ENCODE results near the gene THTPA. TPM values are rescaled to one million over a fixed set of nuclear protein-coding genes. Genes with fewer than 3 reads are reported as not detected.

THTPA gene
- total RNA-seq, 3 donors from 2014 or later (not counting 1 experiment from before 2014, with no cell fraction given), result 16.5 to 19.3 (median 19.1) TPM

DNA sequence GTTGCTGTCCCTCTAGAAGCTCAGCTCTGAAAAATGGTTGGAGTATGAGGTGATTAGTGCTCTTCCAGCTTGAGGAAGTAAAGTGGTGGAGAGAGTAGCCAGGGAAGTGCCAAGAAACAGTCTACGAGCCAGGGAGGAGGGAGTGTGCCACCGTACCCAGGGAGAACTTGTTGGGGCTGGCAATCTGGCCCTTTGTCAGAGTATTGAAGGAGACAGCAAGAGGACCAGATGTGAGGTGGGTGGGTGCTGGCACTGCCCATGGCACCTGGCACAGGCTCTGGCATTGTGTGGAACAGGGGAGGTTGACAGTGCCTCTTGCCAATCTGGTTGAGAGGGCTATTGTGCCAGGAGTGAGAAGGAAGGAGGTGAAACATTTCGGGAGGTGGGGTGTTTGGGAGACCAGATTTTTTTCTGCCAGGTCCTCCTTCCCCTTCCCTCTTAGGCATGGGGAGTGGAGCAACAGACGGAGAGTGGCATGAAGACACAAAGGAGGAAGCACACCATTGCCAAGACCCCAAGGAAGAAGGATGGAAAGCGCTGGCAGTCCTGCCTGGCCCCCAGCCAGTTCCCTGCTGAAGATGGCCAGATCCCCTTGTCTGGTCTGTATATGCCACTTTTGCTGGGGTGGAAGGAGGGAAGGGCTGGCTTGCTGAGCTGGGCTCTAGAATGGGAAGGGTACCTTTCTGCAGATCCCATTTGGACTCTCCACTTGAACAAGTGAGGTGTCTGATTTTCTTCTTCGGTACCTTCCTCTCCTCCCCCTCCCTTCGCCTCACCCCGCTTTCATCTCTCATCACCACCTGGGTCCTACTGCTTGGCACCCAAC, 42.0 kb upstream of the THTPA start:
- no peaks in the 10 kb centered on the region for H3K36me3 Mint-ChIP-seq
- TF ChIP-seq, protein P1, sequence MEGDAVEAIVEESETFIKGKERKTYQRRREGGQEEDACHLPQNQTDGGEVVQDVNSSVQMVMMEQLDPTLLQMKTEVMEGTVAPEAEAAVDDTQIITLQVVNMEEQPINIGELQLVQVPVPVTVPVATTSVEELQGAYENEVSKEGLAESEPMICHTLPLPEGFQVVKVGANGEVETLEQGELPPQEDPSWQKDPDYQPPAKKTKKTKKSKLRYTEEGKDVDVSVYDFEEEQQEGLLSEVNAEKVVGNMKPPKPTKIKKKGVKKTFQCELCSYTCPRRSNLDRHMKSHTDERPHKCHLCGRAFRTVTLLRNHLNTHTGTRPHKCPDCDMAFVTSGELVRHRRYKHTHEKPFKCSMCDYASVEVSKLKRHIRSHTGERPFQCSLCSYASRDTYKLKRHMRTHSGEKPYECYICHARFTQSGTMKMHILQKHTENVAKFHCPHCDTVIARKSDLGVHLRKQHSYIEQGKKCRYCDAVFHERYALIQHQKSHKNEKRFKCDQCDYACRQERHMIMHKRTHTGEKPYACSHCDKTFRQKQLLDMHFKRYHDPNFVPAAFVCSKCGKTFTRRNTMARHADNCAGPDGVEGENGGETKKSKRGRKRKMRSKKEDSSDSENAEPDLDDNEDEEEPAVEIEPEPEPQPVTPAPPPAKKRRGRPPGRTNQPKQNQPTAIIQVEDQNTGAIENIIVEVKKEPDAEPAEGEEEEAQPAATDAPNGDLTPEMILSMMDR (IDR thresholded peaks at IDR 0.05), result no peak
- H3K4me3 Mint-ChIP-seq, result no peak overlapping the region
- H3K27me3 Mint-ChIP-seq (ENCODE audit: low read depth in 2 of 2), result no peaks in the 10 kb centered on the region
- Histone ChIP-seq H3K27me3 (ENCODE audit: control insufficient read depth, insufficient read depth, low read length) (no peaks in the 10 kb centered on the region), H3K9me3 (ENCODE audit: control insufficient read depth, insufficient read depth, low read length) (no peaks in the 10 kb centered on the region), H3K27ac (ENCODE audit: low read length) (no peak overlapping the region), H3K4me3 (ENCODE audit: low read length) (no peak overlapping the region), H3K36me3 (ENCODE audit: control insufficient read depth, insufficient read depth, low read length) (no peaks in the 10 kb centered on the region), H3K4me1 (ENCODE audit: control insufficient read depth, insufficient read depth, low read length) (peaks cover 3% of the 10 kb centered on the region)
- 93% methylated on average over 7 of the region's 8 CpGs for WGBS (ENCODE audit: insufficient coverage)
- intact Hi-C loops (cut with micrococcal nuclease), result no loop called here
- H3K4me1 Mint-ChIP-seq, result peaks cover 6 to 17% of the 10 kb centered on the region in 2 donors
- H3K9me3 Mint-ChIP-seq, result no peaks in the 10 kb centered on the region
- no peak for ATAC-seq
- DNase-seq, result no peak
- no peak overlapping the region for H3K27ac Mint-ChIP-seq

DNA sequence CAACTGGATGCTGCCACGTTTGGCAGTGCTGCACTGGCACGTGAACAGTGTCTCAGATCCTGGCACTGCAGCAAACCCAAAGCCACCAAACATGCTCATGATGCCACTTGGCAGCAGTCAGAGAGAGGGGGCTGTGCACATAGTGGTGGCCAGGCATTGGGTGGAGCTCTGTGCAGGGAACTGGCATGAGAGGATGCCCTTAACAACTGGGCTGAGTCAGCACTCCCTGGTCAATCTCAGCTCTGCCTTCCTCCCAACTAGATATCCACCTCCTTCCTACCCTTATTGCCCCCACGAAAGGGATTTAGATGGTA, 41.5 kb upstream of the THTPA start:
- Histone ChIP-seq H3K36me3 (ENCODE audit: control insufficient read depth, insufficient read depth, low read length) (no peaks in the 10 kb centered on the region), H3K27me3 (ENCODE audit: control insufficient read depth, insufficient read depth, low read length) (no peaks in the 10 kb centered on the region), H3K27ac (ENCODE audit: low read length) (no peak overlapping the region), H3K4me3 (ENCODE audit: low read length) (no peak overlapping the region), H3K9me3 (ENCODE audit: control insufficient read depth, insufficient read depth, low read length) (no peaks in the 10 kb centered on the region), H3K4me1 (ENCODE audit: control insufficient read depth, insufficient read depth, low read length) (peaks cover 3% of the 10 kb centered on the region)
- no peak overlapping the region for H3K27ac Mint-ChIP-seq
- H3K9me3 Mint-ChIP-seq, result no peaks in the 10 kb centered on the region
- no peaks in the 10 kb centered on the region for H3K36me3 Mint-ChIP-seq
- no peak for DNase-seq
- no peaks in the 10 kb centered on the region for H3K27me3 Mint-ChIP-seq (ENCODE audit: low read depth in 2 of 2)
- no peak for ATAC-seq
- intact Hi-C loops (cut with micrococcal nuclease), result no loop called here
- TF ChIP-seq, protein P1 (IDR thresholded peaks at IDR 0.05), result no peak
- H3K4me1 Mint-ChIP-seq, result peaks cover 6 to 17% of the 10 kb centered on the region in 2 donors
- 94% methylated on average over 3 of the region's 3 CpGs for WGBS (ENCODE audit: insufficient coverage)
- no peak overlapping the region for H3K4me3 Mint-ChIP-seq

DNA sequence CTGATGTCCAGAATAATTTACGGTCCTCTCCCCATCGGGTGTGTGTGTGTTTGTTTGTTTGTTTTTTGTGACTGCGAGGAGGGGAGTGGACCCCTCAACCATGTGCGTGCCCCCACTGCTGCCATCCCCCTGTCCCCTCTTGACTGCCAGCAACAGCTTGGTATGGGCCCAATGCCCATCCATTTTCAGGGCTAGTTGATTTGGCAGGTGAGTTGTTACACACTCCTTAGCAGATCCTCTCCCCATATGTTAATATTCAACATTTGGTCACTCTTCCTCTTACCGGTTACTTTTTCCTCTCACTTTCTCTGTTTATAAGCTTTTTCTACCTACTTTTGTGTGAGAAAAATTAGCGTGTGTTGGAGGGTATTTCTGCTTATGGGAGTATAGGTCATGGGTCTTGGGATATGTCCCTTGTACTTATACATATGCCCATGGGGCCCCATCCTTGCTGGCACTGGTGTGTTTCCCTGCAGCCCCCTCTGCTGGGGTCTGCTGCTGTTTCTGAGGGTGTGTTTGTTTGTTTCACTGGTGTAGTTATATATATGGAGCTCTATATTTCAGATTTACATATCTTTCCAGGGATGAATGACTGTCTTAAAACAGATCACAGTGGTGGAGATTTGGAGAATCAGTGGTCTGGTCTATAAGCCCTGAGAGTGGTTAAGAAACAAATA, 38.3 kb upstream of the THTPA start:
- H3K4me3 ChIP-seq (ENCODE audit: low read length), result no peak overlapping the region
- no peak overlapping the region for H3K27ac Mint-ChIP-seq
- H3K4me1 ChIP-seq (ENCODE audit: control insufficient read depth, insufficient read depth, low read length), result no peaks in the 10 kb centered on the region
- H3K36me3 Mint-ChIP-seq, result no peaks in the 10 kb centered on the region
- no peaks in the 10 kb centered on the region for H3K9me3 ChIP-seq (ENCODE audit: control insufficient read depth, insufficient read depth, low read length)
- no peaks in the 10 kb centered on the region for H3K9me3 Mint-ChIP-seq
- DNase-seq, result no peak
- ATAC-seq, result no peak
- TF ChIP-seq, protein P1 (IDR thresholded peaks at IDR 0.05), result no peak
- H3K27me3 Mint-ChIP-seq (ENCODE audit: low read depth in 2 of 2), result no peaks in the 10 kb centered on the region
- H3K27ac ChIP-seq (ENCODE audit: low read length), result no peak overlapping the region
- intact Hi-C loops (cut with micrococcal nuclease), result no loop called here
- H3K4me3 Mint-ChIP-seq, result no peak overlapping the region
- no peaks in the 10 kb centered on the region for H3K36me3 ChIP-seq (ENCODE audit: control insufficient read depth, insufficient read depth, low read length)
- WGBS (ENCODE audit: insufficient coverage), result 95% methylated on average over 2 of the region's 6 CpGs
- no peaks in the 10 kb centered on the region for H3K27me3 ChIP-seq (ENCODE audit: control insufficient read depth, insufficient read depth, low read length)
- peaks cover 0 to 7% of the 10 kb centered on the region in 2 donors for H3K4me1 Mint-ChIP-seq

Measured in natural killer cell (primary cell).